AG08395 (cell line): ENCODE results near the gene DCUN1D2.
"Not testable (repeated sequence)": the region's sequence is repeated elsewhere in the genome, so short reads cannot be mapped to it uniquely, and the experiment has no call there.

Experiments used
- DNase-seq: peaks from one replicate; pipeline ENCODE4 v3.0.0; 2012; ENCODE audit warnings: mixed read lengths, low spot score

Gene DCUN1D2

GRCh38 chr13:113490496-113491417, at the start of gene DCUN1D2:
TSS of gene DCUN1D2 (minus strand) at chr13:113490711. CDS start at chr13:113490669, 42 bp downstream.
- peak; percentile 98 for DNase-seq

GRCh38 chr13:113539822-113540221, 49.3 kb upstream of the DCUN1D2 start:
- DNase-seq = no peak

- no peak for DNase-seq
Measured at GRCh38 chr13:113539176-113539575, 48.7 kb upstream of the DCUN1D2 start.

GRCh38 chr13:113538689-113539058, 48.2 kb upstream of the DCUN1D2 start:
- no peak for DNase-seq

DNA sequence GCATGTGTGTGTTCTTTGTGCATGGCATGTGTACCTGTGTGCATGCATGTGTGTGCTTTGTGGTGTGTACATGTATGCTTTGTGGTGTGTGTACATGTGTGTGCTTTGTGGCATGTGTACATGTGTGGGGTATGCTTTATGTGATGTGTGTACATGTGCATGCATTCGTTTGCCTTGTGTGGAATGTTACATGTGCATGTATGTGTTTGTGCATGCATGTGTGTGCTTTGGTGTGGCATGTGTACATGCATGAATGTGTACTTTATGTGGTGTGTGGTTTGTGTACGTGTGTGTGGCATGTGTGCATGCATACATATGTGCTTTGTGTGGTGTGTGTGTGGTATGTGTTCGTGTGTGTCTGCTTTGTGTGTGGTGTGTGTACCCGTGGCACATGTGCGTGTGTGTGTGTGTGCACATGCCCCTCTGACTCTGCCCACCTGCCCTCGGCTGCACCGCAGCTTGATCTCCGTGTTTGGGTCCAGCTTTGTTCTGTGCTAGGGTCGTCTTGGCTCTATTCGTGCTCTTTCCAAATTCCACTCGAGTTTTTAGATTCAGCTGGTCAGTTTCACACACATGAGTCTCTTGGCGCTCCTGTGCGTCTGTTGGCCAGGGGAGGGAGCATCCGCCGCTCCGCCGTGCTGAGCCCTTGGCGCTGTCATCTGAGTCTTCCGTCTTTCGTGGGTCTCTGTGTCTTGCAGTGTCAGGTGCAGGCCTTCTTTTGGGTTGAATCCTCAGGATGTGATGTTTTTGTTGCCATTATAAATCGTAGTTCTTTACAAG, 47.6 kb upstream of the DCUN1D2 start:
- no peak for DNase-seq

DNA sequence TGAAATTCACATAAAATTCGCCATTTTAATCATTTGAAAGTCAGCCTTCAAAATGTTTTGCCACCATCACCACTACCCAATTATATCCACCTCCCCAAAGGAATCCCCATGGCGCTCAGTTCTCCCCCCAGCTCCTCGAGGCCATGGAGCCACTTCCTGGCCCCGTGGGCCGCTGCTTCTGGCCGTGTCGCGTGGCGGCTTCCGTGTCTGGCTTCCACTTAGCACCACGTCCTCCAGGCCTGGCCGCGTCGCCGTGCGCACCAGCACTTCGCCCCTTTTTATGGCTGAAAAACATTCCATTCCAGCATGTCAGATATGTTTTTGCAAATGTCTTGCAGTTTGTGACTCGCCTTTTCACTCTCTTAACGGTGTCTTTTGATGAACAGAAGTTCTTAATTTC, 46.7 kb upstream of the DCUN1D2 start:
- no peak for DNase-seq

- no peak for DNase-seq
Measured at GRCh38 chr13:113536461-113537110, 46.1 kb upstream of the DCUN1D2 start.

GRCh38 chr13:113535381-113535781, 44.9 kb upstream of the DCUN1D2 start:
- no peak for DNase-seq

DNA sequence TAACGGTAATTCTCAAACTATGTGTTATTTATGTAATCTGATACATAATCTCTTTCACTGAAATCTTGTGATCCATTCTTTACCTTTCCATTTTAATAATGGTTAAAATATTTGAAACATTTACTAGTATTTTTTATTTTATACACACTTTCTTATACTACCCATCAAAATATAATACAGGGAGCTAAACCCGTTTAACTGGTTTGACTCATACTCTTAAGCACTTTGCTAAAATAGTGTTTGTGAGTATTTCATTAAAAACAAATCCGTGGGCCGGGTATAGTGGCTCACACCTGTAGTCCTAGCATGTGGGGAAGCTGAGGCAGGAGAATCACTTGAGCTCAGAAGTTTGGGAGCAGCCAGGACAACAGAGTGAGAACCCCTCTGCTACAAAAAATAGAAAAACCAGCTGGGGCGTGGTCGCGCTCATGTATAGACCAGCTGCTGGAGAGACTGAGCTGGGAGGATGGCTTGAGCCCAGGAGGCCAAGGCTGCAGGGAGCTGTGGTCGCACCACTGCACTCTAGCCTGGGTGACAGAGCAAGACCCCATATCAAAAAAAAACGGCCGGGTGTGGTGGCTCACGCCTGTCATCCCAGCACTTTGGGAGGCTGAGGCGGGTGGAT, 43.8 kb upstream of the DCUN1D2 start:
- no peak for DNase-seq

DNA sequence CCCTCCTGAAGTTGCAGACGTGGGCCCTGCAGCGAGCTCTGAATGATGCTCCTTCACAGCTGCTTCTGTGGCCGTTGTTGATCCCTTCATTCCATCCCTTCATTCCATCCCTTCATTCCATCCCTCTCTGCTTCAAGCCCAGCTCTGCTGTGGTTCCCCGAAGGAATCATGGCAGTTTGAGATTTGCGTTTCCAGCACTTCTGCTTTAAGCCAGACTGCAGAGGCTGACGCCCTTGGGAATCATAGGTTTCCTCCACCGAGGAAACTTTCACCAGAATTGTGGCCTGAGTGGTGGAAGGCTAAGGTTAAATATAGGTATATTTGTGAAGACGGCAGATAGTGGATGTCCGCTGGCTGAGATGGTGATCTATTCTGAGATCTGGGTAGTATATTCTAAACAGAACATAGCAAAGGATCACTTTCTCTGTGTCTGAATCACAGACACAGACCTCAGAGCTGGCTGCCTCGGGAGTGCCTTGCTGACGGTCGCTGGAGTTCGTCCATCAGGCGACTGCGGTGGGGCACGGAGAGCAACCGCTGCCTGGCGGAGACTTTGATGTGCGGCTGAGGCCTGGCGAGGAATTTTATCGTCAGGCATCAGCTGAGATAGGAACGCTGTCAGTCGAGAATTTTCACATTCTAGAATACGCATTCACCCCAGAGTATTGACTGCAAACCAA, 42.8 kb upstream of the DCUN1D2 start:
- DNase-seq = no peak

DNA sequence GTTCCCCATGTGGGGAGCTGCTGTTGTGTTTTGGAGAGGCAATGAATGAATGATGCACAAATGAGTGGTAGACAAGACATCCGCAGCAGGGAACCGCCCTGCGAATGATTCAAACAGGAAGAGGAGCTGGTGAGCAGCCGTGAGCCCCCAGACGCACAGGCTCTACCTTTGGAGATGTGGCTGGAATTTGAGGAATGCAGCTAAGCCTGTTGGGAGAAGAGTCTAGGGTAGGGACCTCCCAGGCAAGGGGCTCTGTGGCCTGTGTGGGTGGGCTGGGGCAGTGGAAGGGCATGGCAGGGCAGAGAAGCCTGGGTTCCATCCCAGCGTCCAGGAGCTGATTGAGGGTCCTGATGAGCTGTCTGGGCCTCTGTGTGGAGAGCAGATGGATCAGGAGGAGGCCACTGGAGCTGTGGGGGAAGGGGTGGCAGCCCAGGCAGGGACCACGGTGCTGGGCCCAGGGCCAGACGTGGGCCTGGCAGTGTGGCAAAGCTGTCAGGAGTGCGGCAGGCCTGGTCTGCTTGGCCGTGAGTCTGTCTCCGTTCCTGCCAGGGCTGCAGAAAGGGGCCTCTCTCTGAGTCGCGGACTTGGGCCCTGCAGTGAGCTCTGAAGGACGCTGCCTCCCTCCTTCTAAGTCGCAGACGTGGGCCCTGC, 41.8 kb upstream of the DCUN1D2 start:
- peak; percentile 56 for DNase-seq

DNA sequence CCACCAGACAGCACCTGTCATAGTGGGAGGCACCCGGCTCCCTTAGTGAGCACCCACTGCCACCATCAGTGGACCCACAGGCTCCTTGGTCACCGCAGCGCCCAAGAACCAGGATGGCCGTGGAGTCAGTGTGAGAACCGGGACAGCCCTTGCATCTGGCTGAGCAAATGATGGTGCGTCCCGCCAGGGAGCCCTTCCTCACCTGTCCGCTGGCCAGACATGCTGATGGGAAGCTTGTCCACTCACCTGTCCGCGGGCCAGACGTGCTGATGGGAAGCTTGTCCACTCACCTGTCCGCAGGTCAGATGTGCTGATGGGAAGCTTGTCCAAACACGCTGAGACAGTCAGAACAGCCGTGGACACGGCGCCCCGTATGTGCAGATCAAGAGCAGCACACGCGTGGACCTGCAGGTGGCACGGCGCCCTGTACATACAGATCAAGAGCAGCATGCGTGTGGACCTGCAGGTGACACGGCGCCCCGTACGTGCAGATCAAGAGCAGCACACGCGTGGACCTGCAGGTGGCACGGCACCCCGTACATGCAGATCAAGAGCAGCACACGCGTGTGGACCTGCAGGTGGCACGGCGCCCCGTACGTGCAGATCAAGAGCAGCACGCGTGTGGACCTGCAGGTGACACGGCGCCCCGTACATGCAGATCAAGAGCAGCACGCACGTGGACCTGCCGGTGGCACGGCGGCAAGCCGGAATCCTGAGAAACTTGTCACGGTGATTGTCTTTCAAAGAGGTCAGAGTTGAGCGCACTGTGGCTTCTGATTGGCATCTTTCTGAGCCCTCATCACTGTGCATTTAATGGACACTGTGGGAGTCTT, 40.7 kb upstream of the DCUN1D2 start:
- no peak for DNase-seq

GRCh38 chr13:113528813-113529180, 38.3 kb upstream of the DCUN1D2 start:
- no peak for DNase-seq

GRCh38 chr13:113528101-113528812, 37.7 kb upstream of the DCUN1D2 start:
- no peak for DNase-seq

DNA sequence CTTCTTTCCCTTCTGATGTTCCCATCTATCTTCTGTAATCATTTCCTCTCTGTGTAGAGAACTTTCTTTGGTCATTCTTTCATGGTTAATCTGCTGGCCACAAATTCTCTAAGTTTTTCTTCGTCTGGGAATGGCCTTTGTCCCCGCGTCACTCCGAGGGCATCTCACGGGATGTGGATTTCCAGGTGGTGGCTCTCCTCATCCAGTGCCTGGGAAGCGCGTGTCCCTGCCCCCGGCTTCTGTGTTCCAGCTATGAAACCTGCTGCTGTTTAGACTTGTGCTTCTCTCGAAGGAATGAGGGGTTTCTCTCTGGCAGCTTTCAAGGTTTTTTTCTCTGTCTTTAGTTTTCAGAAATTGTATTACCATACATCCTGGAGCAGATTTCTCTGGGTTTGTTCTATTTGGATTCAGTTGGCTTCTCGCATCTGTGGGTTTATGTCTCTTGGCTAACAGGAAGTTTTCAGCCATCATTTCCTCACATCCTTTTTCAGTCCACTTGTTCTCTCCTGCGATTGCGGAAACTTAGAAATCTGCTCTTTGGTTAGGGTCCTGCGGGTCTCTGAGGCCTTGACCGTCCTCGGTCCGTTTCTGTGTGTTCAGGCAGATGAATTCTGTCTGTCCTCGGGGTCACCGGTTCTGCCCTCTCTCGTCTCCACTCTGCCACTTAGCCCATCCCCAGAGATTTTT, 36.9 kb upstream of the DCUN1D2 start:
- DNase-seq = no peak

GRCh38 chr13:113526466-113527220, 36.1 kb upstream of the DCUN1D2 start:
- no peak for DNase-seq

- not testable (repeated sequence) for DNase-seq
Measured at GRCh38 chr13:113522438-113522837, 31.9 kb upstream of the DCUN1D2 start.

GRCh38 chr13:113520571-113520970, 30.1 kb upstream of the DCUN1D2 start:
- DNase-seq = no peak
